MG63 (cell line): Measurements from ENCODE around the gene RASA3. TPM values are rescaled to one million over a fixed set of nuclear protein-coding genes. Genes with fewer than 3 reads are reported as not detected.

Experiments
- DNase-seq: peaks from one replicate; pipeline ENCODE4 v3.0.0-alpha.2; 2020
- H3K27me3 ChIP-seq: fragments of 250-450 bp; sonication (Bioruptor Pico); 2 replicates; pipeline ENCODE4 v1.5.1; 2020; ENCODE audit warnings: mild to moderate bottlenecking, moderate library complexity
- H3K36me3 ChIP-seq: fragments of 250-450 bp; sonication (Bioruptor Pico); 2 replicates; pipeline ENCODE4 v1.5.1; 2020; ENCODE audit warnings: mild to moderate bottlenecking, moderate library complexity
- H3K4me3 ChIP-seq: fragments of 250-450 bp; sonication (Bioruptor Pico); 2 replicates; pipeline ENCODE4 v1.5.1; 2020; ENCODE audit warnings: mild to moderate bottlenecking, moderate library complexity
- H3K9me3 ChIP-seq: fragments of 250-450 bp; sonication (Bioruptor Pico); 2 replicates; pipeline ENCODE4 v1.5.1; 2020; ENCODE audit warnings: mild to moderate bottlenecking, moderate library complexity
- total RNA-seq: library from RNA; depleted of rRNA; stranded (reverse); fragments of >200 nt; shearing (Covaris generic); gene quantifications from 2 replicates; pipeline ENCODE4 v1.2.3, GENCODE V29; 2014; ENCODE audit warnings: low replicate concordance

RASA3 gene
- total RNA-seq, 1 experiment from 2014 or later, result 21.7 TPM

DNA sequence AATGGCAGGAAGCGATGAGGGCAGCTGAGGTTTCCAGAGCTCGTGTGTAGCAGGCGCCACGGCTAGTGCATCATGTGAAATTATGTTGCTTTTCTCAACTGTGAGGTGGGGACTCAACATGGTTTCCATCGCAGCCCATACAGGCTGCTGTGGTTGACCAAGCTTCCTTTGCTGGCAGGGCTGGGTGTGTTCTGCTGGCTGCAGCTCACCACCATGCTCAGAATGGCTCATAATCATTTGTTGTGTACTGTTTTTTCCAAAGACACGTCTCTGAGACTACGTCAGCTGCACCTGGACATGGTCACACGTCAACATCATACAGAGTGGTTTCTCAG lies 16.1 kb upstream of the RASA3 start:
- H3K9me3 ChIP-seq, result no peaks in the 10 kb centered on the region
- no peak overlapping the region for H3K4me3 ChIP-seq
- no peaks in the 10 kb centered on the region for H3K36me3 ChIP-seq
- no peak for DNase-seq
- no peaks in the 10 kb centered on the region for H3K27me3 ChIP-seq

DNA sequence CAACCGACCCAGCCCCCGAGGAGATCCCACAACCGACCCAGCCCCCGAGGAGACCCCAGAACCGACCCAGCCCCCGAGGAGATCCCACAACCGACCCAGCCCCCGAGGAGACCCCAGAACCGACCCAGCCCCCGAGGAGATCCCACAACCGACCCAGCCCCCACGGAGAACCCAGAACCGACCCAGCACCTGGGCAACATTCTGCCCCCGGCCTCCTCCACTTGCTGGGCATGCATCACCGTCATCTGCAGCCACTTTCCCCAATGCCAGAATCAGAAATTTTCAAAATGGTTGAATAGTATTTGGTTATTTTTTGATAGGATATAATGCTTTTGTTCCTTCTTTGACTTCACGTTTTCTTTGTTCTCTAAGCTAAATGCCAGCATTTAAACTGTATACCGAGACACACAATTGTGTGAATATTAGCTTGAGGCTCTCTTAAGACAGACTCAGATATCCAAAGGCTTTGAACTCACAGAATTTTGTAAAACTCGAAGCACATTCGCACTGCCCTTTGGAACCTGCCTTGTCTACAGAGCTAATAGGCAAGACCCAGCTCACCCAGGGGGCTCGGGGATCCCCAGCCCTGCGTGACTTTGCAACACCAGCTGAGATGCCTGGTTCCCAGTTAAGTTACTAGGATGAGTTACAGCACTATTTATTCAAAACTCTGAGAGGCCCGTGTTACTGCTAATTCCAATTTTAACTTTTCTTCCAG lies 15.5 kb upstream of the RASA3 start:
- DNase-seq, result no peak

GRCh38 chr13:114146629-114147028 lies 14.2 kb upstream of the RASA3 start:
- no peaks in the 10 kb centered on the region for H3K9me3 ChIP-seq
- H3K4me3 ChIP-seq, result no peak overlapping the region
- H3K27me3 ChIP-seq, result no peaks in the 10 kb centered on the region
- no peak for DNase-seq
- no peaks in the 10 kb centered on the region for H3K36me3 ChIP-seq

More for the DNA sequence above, 15.5 kb upstream of the RASA3 start:
- Histone ChIP-seq H3K27me3 (no peaks in the 10 kb centered on the region), H3K4me3 (no peak overlapping the region), H3K9me3 (no peaks in the 10 kb centered on the region), H3K36me3 (no peaks in the 10 kb centered on the region)

DNA sequence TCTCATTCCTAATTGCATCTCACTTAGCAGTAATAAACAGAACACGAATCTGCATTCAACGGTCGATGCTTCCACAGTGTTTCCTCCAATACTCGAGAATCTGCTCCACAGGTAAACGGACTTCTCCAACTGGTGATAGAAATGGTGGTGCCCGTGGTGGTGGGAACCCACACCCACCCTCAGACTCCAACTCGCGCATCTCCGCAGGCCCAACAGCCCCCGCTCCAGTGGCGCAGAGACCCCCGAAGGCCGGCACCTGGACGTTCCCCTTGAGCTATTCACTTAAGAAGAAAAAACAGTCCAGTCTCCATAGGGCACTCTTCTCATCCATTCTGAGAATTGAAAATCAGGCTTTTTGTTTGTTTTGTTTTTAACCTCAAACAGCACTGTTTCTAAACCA lies 13.8 kb upstream of the RASA3 start:
- Histone ChIP-seq H3K36me3 (no peaks in the 10 kb centered on the region), H3K9me3 (no peaks in the 10 kb centered on the region), H3K4me3 (no peak overlapping the region), H3K27me3 (no peaks in the 10 kb centered on the region)
- no peak for DNase-seq

DNA sequence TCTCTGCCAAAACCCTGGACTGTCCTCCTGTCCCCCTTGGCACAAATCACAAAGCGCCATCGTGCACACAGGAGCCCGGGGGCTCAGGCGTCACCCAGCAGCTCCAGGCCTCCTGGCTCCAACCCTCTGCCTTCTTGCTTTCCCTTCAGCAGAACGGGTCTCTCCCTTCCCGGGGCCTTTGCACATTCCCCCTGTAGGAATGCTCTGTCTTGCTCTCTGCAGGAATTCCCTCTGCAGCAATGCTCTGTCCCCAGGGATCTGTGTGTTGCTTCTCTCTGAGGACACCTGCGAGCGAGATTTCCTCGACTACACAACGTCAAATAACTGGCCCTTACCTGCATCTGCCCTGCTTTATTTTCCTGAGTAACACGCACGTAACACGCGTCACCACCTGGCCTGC lies 13.3 kb upstream of the RASA3 start:
- DNase-seq, result no peak
- no peaks in the 10 kb centered on the region for H3K9me3 ChIP-seq
- no peak overlapping the region for H3K4me3 ChIP-seq

GRCh38 chr13:114145256-114145655 lies 12.8 kb upstream of the RASA3 start:
- no peak overlapping the region for H3K4me3 ChIP-seq
- H3K9me3 ChIP-seq, result no peaks in the 10 kb centered on the region
- H3K27me3 ChIP-seq, result no peaks in the 10 kb centered on the region
- no peaks in the 10 kb centered on the region for H3K36me3 ChIP-seq
- no peak for DNase-seq

More for the DNA sequence above, 13.3 kb upstream of the RASA3 start:
- H3K36me3 ChIP-seq, result no peaks in the 10 kb centered on the region
- no peaks in the 10 kb centered on the region for H3K27me3 ChIP-seq

GRCh38 chr13:114144606-114145244 lies 12.3 kb upstream of the RASA3 start:
- no peak for DNase-seq
- Histone ChIP-seq H3K27me3 (no peaks in the 10 kb centered on the region), H3K9me3 (no peaks in the 10 kb centered on the region), H3K36me3 (no peaks in the 10 kb centered on the region), H3K4me3 (no peak overlapping the region)

DNA sequence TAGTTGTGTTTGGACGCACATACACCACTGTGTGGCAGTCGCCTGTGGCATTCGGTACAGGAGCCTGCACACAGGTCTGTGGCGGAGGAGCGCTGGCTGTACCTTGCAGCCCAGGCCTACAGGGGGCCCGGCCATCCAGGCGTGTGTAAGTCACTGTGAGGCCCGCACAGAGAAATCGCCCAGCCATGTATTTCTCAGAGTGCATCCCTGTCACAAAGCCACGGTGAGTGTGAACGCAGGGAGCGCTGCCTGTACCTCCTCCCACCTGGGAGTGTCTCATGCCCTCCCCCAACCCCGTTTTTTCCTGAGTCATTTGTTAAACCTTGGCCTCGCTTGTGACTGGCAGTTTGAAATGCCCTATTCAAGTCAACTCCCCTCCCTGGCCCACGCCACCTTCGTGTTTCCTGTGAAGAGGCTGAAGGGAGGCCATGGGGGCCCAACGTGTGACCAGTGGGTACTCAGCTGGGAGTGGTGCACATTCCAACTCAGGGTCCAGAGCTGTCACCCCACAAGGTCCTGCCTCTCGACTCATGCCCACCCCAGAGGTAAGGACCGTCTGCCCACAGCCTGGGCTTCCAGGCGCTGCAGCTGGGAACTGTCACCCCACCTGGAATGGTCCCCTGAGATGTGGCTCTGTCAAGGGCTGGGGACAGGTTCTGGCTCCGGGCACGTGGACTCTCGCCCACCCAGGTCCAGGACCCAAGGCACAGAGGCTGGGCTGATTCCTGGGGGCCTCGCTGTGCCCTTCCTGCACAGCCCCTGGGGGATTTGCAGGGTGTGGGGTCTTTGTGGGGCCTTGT lies 11.6 kb upstream of the RASA3 start:
- no peaks in the 10 kb centered on the region for H3K27me3 ChIP-seq
- H3K36me3 ChIP-seq, result no peaks in the 10 kb centered on the region
- no peak overlapping the region for H3K4me3 ChIP-seq
- no peak for DNase-seq
- no peaks in the 10 kb centered on the region for H3K9me3 ChIP-seq

- Histone ChIP-seq H3K27me3 (no peaks in the 10 kb centered on the region), H3K36me3 (no peaks in the 10 kb centered on the region), H3K4me3 (no peak overlapping the region), H3K9me3 (no peaks in the 10 kb centered on the region)
- DNase-seq, result no peak
Observed at GRCh38 chr13:114142640-114143490, 10.4 kb upstream of the RASA3 start.

- H3K36me3 ChIP-seq, result no peaks in the 10 kb centered on the region
- H3K9me3 ChIP-seq, result no peaks in the 10 kb centered on the region
- H3K4me3 ChIP-seq, result no peak overlapping the region
Observed at GRCh38 chr13:114142137-114142550, 9.7 kb upstream of the RASA3 start.

DNA sequence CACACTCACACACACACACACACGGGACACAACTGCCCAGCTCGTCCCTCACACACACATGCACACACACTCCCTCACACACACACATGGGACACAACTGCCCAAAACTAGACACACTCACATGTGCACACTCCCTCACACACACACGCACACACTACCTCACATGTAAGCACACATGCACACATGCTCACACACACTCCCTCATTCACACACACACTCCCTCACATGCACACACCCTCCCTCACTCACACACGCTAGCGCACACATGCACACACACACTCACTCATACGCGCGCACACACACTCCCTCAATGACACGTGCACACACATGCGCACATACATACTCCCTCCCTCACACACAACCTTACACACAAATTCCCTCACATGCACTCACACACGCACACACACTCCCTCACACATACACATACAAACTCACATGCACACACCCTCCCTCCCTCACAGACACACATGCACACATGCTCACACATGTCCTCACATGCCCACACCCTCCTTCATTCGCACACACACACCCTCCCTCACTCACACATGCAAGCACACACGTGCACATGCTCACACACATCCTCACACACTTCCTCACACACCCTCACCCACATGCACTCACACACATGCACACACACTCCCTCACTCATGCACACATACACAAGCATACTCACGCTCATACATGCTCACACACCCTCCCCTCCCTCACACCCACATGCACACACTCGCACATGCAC lies 9.0 kb upstream of the RASA3 start:
- no peaks in the 10 kb centered on the region for H3K36me3 ChIP-seq
- no peaks in the 10 kb centered on the region for H3K9me3 ChIP-seq
- no peaks in the 10 kb centered on the region for H3K27me3 ChIP-seq
- H3K4me3 ChIP-seq, result no peak overlapping the region
- no peak for DNase-seq

More at GRCh38 chr13:114142137-114142550, 9.7 kb upstream of the RASA3 start:
- no peak for DNase-seq
- no peaks in the 10 kb centered on the region for H3K27me3 ChIP-seq

- H3K4me3 ChIP-seq, result no peak overlapping the region
- DNase-seq, result no peak
- no peaks in the 10 kb centered on the region for H3K27me3 ChIP-seq
- H3K9me3 ChIP-seq, result no peaks in the 10 kb centered on the region
- no peaks in the 10 kb centered on the region for H3K36me3 ChIP-seq
Observed at GRCh38 chr13:114140906-114141250, 8.5 kb upstream of the RASA3 start.

DNA sequence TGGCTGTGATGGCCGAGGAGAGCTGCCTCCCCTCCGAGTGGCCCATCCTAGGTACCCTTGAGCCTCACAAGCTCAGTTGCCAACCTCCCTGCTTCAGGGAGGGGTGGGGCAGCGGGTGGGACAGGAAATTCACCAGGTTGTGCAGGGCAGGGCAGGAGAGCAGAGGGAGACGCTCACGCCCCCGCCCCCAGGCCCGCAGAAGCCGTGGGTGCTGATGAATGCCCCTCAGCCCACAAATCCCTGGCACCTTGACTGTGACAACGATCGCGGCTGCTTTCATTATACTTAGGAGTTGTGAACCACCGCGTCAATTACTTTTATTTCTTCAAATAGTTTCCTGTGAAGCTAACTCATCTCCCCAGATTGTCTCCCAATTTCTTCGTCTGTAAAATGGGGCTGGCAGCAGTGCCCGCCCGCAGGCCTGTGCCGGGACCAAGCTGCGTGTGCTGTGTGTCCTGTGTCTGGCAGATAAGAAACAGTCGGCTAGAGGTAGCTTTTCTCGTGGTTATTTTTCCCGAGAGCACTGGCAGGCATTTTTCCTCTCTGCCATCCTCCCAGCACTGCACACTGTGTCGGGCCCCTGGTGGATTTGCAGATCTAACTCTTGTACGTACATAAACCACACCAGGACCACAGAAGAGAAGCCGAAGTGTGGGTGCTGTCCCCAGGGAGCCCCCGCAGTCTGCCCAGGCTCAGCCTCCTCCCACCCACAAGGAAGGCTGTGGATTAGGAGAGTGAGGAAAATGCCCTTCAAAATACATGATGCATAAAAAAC lies 7.9 kb upstream of the RASA3 start:
- DNase-seq, result no peak
- Histone ChIP-seq H3K36me3 (no peaks in the 10 kb centered on the region), H3K27me3 (no peaks in the 10 kb centered on the region), H3K4me3 (no peak overlapping the region), H3K9me3 (no peaks in the 10 kb centered on the region)

- H3K27me3 ChIP-seq, result no peaks in the 10 kb centered on the region
- H3K4me3 ChIP-seq, result no peak overlapping the region
- H3K9me3 ChIP-seq, result no peaks in the 10 kb centered on the region
- H3K36me3 ChIP-seq, result no peaks in the 10 kb centered on the region
- no peak for DNase-seq
Observed at GRCh38 chr13:114136576-114136975, 4.2 kb upstream of the RASA3 start.

- H3K36me3 ChIP-seq, result no peaks in the 10 kb centered on the region
- DNase-seq, result no peak
- no peak overlapping the region for H3K4me3 ChIP-seq
- H3K9me3 ChIP-seq, result no peaks in the 10 kb centered on the region
- H3K27me3 ChIP-seq, result no peaks in the 10 kb centered on the region
Observed at GRCh38 chr13:114135731-114136171, 3.3 kb upstream of the RASA3 start.
